HEK293T (cell line): ENCODE data around the gene TBX5.

Experiments
- CTCF ChIA-PET: fragments of 350-600 bp; formaldehyde crosslinking; extraction: SDS; loops from one replicate; lab custom pipeline; 2021; ENCODE audit warnings: antibody characterized with exemption, inconsistent platforms; lab: Yijun Ruan, JAX
- POLR2A ChIA-PET: fragments of 350-600 bp; formaldehyde crosslinking; extraction: SDS; loops from one replicate; lab custom pipeline; 2020; ENCODE audit warnings: antibody characterized with exemption, inconsistent platforms; lab: Yijun Ruan, JAX
- DNase-seq: peaks from one replicate; pipeline ENCODE4 v3.0.0; 2012; ENCODE audit warnings: mixed read lengths; ENCODE audit errors: extremely low spot score
- ARNT ChIP-seq: fragments of 450-650 bp; IDR thresholded peaks from 2 replicates; pipeline ENCODE4 v1.6.1; 2017; ENCODE audit warnings: mild to moderate bottlenecking
- BHLHE40 ChIP-seq: fragments of 450-650 bp; IDR thresholded peaks from 2 replicates; pipeline ENCODE4 v1.6.1; 2016; ENCODE audit warnings: mild to moderate bottlenecking, moderate library complexity, borderline replicate concordance
- CTBP1 ChIP-seq: fragments of 450-650 bp; IDR thresholded peaks from 2 replicates; pipeline ENCODE4 v1.6.1; 2016; ENCODE audit warnings: borderline replicate concordance
- ELF4 ChIP-seq: fragments of 450-650 bp; IDR thresholded peaks from 2 replicates; pipeline ENCODE4 v1.6.1; 2017; ENCODE audit warnings: antibody characterized with exemption
- FOXA1 ChIP-seq: fragments of 450-650 bp; IDR thresholded peaks from 2 replicates; pipeline ENCODE4 v1.6.1; 2016; ENCODE audit warnings: mild to moderate bottlenecking
- FOXK2 ChIP-seq: fragments of 450-650 bp; IDR thresholded peaks from 2 replicates; pipeline ENCODE4 v1.6.1; 2016; ENCODE audit warnings: mild to moderate bottlenecking
- FOXM1 ChIP-seq: fragments of 450-650 bp; IDR thresholded peaks from 2 replicates; pipeline ENCODE4 v1.6.1; 2017; ENCODE audit warnings: mild to moderate bottlenecking, borderline replicate concordance
- HDGF ChIP-seq: fragments of 450-650 bp; IDR thresholded peaks from 2 replicates; pipeline ENCODE4 v1.6.1; 2017; ENCODE audit warnings: antibody characterized with exemption, borderline replicate concordance
- L3MBTL2 ChIP-seq: fragments of 450-650 bp; conservative IDR thresholded peaks from 2 replicates; pipeline ENCODE4 v1.6.1; 2016; ENCODE audit warnings: mild to moderate bottlenecking
- LEF1 ChIP-seq: fragments of 450-650 bp; IDR thresholded peaks from 2 replicates; pipeline ENCODE4 v1.6.1; 2017; ENCODE audit warnings: mild to moderate bottlenecking, borderline replicate concordance
- NFRKB ChIP-seq: fragments of 450-650 bp; IDR thresholded peaks from 2 replicates; pipeline ENCODE4 v1.6.1; 2016; ENCODE audit warnings: mild to moderate bottlenecking, moderate library complexity
- PKNOX1 ChIP-seq: fragments of 450-650 bp; IDR thresholded peaks from 2 replicates; pipeline ENCODE4 v1.6.1; 2016
- SP1 ChIP-seq: fragments of 450-650 bp; IDR thresholded peaks from 2 replicates; pipeline ENCODE4 v1.6.1; 2017
- SUZ12 ChIP-seq: fragments of 450-650 bp; IDR thresholded peaks from 2 replicates; pipeline ENCODE4 v1.6.1; 2016; ENCODE audit warnings: mild to moderate bottlenecking
- TARDBP ChIP-seq: fragments of 450-650 bp; IDR thresholded peaks from 2 replicates; pipeline ENCODE4 v1.6.1; 2016
- ZNF384 ChIP-seq: fragments of 450-650 bp; IDR thresholded peaks from 2 replicates; pipeline ENCODE4 v1.6.1; 2016

The TBX5 gene

DNA sequence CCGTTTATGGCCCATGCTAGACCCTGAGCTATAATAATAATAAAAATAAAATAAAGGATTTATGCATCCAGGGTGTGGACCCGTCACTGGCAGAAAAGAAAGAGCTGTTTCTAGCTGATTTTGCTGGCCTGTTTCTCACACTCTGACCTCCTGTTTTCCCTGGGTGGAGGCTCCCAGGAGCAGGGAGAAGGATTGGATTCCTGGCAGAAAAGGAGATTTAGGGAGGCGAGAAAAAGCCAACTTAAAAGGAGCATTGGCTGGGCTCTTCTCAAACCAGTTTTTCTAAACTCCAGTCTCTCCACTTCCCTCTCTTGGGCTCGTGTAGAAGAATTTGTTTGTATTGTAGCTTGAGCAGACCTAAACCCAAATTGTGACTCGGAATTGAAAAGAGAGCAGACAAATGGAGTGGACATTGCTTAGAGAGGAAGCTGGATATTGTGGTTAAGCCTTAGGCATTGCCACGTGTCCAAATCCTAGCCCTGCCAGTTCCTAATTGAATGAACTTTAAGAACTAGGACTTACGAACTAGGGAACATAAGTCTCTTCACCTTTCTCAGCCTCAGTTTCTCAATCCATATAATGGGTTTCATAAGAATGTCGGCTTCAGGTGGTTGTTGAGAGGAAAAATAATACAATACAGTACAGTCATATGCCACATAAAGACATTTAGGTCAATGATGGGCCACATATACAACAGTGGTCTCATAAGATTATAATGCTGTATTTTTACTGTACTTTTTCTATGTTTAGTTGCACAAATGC, 14.4 kb upstream of the TBX5 start:
- no peak for TF ChIP-seq HDGF
- TF ChIP-seq FOXA1: no peak
- no peak for TF ChIP-seq LEF1
- no peak for TF ChIP-seq TARDBP
- TF ChIP-seq PKNOX1: no peak
- no peak for TF ChIP-seq BHLHE40
- TF ChIP-seq ARNT: no peak
- TF ChIP-seq L3MBTL2: no peak
- no peak for TF ChIP-seq FOXM1
- no peak for TF ChIP-seq ZNF384
- no peak for TF ChIP-seq FOXK2
- no peak for TF ChIP-seq NFRKB
- ChIA-PET POLR2A (no interaction called here), CTCF (no interaction called here)
- DNase-seq: no peak

DNA sequence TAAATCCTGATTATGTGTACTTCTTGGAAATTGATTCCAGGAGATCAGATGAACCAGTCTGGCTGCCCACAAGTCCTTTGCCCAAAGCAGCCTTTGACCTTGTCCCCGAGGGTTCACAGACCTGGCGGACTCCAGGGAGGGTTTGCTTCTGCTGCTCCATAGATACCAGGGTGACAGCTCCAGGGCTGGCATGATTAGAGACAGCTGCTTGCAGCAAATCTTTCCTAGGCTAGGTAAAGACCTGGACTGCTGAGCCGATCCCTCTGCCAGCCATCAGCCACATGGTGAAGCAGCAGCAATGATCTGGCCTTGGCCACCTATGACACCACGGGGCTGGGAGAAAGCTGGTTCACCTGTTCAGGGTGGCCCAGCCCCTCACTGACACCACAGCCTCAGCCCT, 10.1 kb upstream of the TBX5 start:
- TF ChIP-seq L3MBTL2: no peak
- TF ChIP-seq FOXM1: no peak
- no peak for TF ChIP-seq FOXK2
- no peak for TF ChIP-seq BHLHE40
- no peak for TF ChIP-seq SUZ12
- TF ChIP-seq LEF1: no peak
- TF ChIP-seq SP1: no peak
- no peak for TF ChIP-seq ZNF384
- no peak for TF ChIP-seq PKNOX1
- no peak for TF ChIP-seq HDGF
- TF ChIP-seq CTBP1: no peak
- no peak for TF ChIP-seq ELF4
- no peak for TF ChIP-seq ARNT
- CTCF ChIA-PET: no interaction called here
- POLR2A ChIA-PET: no interaction called here
- DNase-seq: no peak

DNA sequence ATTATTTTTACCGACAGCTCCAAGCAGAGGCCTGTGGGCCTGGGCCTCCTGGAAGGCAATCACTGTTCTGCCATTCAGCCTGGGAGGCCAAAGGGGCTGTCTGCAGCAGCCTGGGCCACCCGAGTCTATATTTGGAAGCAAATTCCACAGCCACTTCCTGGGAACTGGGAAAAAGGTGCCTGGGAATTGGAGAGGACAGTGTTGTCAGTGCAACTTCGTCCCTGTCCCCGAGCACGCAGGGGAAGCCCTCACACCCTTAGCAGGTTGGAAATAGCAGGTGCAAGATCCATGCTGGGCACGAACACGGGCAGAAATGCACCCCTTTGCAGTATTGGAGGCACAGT, 9.6 kb upstream of the TBX5 start:
- ChIA-PET POLR2A (no interaction called here), CTCF (no interaction called here)
- no peak for DNase-seq
- TF ChIP-seq NFRKB (no peak), FOXM1 (no peak), LEF1 (no peak), FOXA1 (no peak), ARNT (no peak), SUZ12 (no peak), TARDBP (no peak), ZNF384 (no peak), ELF4 (no peak), SP1 (no peak), BHLHE40 (no peak)

DNA sequence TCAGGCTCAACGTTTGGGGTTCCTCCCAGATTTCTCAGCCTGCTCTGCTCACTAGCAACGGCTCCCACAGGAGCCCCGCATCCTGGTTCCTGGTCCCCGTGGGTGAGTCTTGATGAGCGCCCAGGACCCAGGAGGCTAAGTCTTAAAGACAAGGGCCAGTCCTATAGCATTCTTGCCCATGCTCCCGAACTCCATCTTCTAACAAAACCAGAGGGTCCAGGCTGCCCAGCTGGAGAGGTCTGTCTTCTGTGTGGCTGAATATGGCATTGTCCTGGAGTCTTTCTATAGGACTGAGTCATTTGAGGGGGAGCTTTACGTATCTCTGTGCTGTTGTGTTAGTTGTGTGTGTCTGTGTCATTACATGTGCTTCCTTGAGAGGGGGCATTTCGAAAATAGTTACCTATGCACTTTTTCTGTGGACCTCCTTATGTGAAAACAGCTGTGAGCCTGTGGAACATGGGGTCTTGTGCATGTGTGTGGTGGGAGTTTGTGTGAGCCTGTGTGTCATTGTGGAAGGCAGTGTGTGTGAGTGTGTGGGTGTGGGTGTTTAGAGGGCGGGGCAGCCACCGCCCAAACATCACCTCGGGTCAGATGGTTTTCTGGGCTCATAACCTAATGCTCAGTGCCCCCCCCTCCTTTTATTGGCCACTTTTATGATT, 9.1 kb upstream of the TBX5 start:
- ChIA-PET CTCF (no interaction called here), POLR2A (no interaction called here)
- no peak for DNase-seq
- no peak for TF ChIP-seq SUZ12
- no peak for TF ChIP-seq FOXK2
- TF ChIP-seq CTBP1: no peak

GRCh38 chr12:114414031-114414865, 8.3 kb upstream of the TBX5 start:
- TF ChIP-seq ZNF384: no peak
- TF ChIP-seq TARDBP: no peak
- no peak for TF ChIP-seq L3MBTL2
- no peak for DNase-seq
- ChIA-PET CTCF (no interaction called here), POLR2A (no interaction called here)

- ChIA-PET POLR2A (no interaction called here), CTCF (no interaction called here)
- TF ChIP-seq NFRKB: no peak
- TF ChIP-seq L3MBTL2: no peak
- no peak for TF ChIP-seq BHLHE40
- TF ChIP-seq SP1: no peak
- no peak for TF ChIP-seq SUZ12
- TF ChIP-seq ELF4: no peak
- TF ChIP-seq FOXM1: no peak
- TF ChIP-seq ZNF384: no peak
- TF ChIP-seq LEF1: no peak
- TF ChIP-seq TARDBP: no peak
- no peak for TF ChIP-seq ARNT
- TF ChIP-seq PKNOX1: no peak
- TF ChIP-seq HDGF: no peak
- TF ChIP-seq FOXK2: no peak
- TF ChIP-seq CTBP1: no peak
- no peak for TF ChIP-seq FOXA1
- DNase-seq: no peak
These were observed 7.1 kb upstream of the TBX5 start for GRCh38 chr12:114412825-114413749.
